Renal pelvis (tissue), 4 donors: ENCODE data around the gene MYL9. TPM values are rescaled to one million over a fixed set of nuclear protein-coding genes. Genes with fewer than 3 reads are reported as not detected.

ENCODE experiments used
- DNase-seq: peaks from one replicate; pipeline ENCODE4 v3.0.0-alpha.2; 2013
- polyA plus RNA-seq, 3 donors: library from polyadenylated mRNA; unstranded; fragments of 120-200 nt; gene quantifications; one replicate each; pipeline ENCODE4 v1.2.1, GENCODE V29; 2013; ENCODE audit not compliant: insufficient read length in 3 of 3

MYL9 gene
- polyA plus RNA-seq, 3 donors, result 210 to 251 (median 219) TPM

DNA sequence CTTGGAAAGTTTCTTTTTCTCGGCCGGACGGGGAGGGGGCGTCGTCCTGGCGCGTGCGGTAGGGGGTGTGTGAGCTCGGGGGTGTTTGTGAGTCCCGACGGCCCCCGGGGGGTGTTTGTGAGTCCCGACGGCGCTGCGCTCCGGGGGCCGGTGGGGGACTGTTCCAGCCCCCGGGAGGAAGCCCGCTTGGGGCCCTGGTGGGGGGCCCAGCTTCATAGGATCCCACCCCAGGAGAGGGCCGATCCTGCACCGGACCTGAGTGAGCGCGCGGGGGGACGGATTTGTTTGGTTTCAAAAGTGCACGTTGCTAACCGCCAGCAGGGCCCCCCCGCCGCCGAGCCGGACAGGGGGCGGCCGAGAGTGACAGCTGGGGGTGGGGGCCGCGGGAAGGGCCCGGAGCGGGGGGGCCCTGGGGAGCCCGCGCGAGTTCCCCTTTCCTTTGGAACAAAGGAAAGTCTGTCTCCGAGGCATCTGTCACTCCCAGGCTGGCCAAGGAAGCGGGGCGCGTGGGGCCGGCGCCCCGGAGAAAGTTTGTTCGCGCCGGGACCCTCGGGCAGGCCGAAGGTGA, 32.6 kb downstream of the MYL9 start:
- no peak for DNase-seq

DNA sequence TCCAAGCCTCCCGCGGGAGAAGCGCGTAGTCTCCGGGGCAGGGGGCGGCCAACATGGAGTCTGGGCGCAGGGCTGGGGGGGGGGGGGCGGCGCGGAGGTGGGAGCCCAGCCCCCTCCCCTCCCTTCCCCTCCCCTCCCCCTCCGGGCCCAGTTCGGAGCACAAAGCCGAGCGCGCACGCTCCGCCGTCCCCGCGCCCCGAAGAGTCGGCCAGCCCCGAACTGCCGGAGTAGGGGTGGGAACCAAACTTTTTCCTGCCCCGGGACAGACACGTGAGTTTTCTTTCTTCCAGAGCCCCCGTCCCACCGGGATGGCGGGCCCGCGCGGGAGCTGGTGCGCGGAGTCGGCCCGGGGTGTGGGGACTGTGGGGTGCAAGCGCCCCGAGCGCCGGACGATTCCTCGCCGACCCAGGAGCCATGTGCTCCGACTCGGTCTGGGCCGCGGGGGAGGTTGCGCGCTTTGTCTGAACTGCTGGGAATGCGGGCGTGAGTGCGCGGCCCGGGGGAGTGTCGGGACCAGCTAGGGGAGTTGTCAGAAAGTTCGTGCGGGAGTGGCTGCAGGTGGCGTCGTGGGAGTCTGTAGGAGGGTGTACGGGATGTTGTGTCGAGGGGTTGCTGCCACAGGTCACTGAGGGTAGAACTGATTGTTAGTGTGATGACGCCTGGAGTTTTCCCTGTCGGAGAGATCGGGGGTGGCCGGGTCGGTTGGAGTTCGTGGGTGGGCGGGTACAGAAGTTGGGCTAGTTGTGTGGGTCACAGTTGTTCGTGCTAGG, 33.2 kb downstream of the MYL9 start:
- peak; percentile 88 for DNase-seq

DNA sequence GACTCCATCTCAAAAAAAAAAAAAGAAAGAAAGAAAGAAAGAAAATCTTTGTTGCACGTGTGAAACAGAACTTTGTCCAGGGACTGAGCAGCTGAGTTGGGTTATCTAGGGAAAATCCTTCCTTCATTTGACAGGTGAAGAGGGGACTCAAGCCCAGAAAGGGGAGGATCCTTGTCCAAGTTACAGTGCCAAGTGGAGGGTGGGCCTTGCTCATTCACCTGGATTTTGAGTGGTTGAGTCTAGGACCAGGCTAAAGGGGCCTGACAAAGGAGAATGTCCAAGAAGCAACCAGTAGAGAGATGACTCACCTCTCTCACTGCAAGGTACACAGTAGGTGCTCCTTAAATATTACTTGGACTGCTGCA, 34.7 kb downstream of the MYL9 start:
- DNase-seq, result no peak

DNA sequence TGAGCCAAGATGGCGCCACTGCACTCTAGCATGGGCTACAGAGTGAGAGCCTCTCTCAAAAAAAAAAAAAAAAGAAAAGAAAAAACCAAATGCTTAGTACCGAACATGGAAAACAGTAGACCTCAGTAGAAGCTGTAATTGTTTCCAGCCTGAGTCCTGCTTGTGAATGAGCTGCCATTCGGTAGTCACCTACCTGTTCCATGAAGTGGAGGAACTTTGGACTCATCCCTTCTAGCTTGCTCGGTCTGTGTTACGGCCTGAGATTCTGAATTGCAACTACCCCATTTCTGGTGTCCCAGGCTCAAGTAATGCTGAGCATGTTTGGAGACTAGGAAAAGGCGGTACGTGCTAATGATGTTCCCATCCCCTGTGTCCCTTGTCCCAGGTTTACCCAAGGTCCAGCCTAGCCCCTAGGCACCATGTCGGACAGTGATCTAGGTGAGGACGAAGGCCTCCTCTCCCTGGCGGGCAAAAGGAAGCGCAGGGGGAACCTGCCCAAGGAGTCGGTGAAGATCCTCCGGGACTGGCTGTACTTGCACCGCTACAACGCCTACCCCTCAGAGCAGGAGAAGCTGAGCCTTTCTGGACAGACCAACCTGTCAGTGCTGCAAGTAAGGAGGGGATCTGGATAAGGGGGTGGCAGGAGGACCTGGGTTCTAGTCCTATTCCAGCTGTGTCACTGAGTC, 37.2 kb downstream of the MYL9 start:
- DNase-seq, result no peak

DNA sequence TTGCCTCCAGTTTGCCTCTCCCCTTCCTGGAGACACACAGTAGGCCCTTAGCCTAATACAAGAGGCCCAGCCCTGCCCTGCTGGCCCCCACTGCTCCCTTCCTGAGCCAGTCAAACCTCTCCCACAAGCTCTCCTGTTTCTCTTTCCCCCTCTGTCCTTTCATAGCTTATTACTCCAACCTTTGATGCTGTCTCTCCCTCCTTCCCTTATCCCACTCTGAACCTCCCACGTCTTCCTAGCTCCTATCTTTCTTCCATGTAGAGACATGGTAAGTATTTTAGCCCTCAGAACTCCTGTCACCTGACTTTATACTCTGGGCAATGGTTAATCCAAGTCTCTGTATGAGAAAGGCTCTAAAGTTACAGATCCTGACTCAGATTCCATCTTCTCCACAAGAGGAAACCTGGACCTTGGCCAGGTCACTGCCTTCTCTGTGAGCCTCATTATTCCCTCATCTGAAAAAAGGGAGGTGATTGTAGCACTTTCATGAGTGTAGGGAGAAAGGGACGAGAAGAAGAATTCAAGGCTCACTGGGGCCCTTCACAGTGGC, 38.8 kb downstream of the MYL9 start:
- no peak for DNase-seq

DNA sequence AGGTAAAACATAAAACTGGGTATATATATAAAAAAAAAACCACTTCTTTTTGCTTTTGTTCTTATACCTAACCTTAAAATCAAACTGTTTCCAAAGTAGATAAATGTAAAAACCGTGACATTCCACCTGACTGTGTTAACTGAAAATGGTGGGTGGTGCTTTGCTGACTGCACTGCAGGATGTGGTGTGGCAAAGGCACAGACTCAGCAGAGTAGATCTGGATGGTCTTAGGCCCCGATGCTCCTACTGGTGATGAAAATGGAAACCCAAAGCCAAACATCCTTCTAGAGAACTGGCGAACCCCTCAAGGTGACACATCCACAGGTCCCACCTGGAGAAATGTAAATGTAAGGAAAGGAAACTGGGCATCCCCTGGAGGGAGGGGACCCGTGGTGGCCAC, 41.0 kb downstream of the MYL9 start:
- no peak for DNase-seq

DNA sequence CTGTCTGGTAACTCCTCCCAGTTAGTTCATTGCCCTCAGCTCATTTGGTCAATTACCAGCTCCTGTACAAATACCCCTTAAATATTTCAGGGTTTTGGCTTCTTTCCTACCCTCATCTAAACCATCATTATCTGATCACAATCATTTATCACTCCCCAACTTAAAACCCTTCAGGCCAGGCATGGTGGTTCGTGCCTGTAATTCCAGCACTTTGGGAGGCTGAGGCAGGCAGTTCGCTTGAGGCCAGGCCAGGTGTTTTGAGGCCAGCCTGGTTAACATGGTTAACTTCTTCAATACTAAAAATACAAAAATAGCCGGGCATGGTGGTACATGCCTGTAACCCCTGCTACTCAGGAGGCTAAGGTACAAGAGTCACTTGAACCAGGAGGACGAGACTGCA, 41.5 kb downstream of the MYL9 start:
- DNase-seq, result no peak

DNA sequence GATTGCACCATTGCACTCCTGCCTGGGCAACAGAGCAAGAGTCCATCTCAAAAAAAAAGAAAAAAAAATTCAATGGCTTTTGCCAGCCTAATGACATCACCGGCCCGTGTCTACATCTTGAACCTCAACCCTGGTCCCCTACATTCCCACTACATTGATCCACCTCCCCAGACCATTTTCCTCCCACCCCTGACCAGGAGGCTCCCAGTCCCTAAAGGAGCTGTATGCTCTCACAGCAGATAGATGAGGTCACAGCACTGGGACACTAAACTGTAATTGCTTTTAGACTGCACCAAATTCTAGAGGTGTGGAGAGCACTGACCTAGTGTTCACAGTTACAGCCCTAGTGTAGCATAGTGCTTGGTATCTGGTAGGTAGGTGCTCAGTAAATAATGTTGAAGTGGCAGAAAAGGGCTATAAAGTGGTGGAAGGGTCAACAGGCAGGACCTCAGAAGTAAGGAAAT, 42.7 kb downstream of the MYL9 start:
- DNase-seq, result no peak

DNA sequence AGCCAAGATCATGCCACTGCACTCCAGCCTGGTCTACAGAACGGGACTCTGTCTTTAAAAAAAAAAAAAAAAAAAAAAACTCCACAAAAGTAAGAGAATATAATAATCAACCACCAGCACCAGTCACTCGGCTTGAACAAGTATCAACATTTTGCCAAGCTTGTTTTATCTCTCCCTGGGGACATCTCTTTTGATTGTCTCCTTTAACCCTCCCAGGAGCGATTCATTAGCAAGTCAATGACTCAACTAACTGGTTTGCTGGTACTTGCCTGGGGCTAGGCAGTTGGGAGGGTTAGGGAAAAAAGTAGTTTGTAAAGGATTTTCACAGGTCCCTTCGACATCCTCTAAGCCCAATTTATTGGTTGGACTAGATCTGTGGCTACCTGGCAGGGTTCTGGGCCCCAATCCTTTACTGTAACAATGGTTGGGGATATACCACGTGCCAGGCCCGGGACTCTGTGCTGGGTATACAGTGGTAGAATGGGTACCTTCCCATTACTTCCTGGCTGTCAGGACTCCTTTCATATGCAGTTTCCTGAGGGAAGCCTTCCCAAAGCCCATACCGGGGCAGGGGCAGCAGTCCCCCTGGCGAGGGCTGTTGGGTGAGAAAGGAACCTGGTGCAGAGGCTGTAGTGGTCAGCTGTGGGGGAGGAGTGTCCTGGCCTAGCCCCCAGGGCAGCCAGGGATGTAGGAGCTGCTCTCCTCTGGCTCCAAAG, 44.2 kb downstream of the MYL9 start:
- no peak for DNase-seq

DNA sequence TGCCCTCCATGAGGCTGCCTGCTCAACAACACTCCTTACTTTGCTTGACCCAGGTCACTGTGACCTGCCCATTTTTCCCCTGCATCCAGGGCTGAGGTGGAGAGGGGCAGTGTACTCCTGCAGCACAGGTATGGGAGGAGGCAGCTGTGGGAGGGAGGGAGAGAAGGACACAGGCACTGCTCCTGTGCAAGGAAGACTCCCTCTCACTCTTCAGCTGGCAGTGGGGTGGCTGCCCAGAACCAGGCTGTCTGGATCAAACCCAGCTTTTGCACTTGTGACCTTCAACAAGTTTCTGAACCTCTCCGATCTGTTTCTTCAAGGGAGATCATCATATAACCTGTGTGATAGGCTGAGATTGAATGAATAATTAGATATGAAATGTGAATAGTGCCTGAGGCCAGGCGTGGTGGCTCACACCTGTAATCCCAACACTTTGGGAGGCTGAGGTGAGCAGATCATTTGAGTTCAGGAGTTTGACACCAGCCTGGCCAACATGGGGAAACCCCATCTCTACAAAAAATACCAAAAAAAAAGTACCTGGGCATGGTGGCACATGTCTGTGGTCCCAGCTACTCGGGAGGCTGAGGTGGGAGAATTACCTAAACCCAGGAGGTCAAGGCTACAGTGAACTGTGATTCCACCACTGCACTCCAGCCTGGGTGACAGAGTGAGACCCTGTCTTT, 46.2 kb downstream of the MYL9 start:
- DNase-seq, result no peak

DNA sequence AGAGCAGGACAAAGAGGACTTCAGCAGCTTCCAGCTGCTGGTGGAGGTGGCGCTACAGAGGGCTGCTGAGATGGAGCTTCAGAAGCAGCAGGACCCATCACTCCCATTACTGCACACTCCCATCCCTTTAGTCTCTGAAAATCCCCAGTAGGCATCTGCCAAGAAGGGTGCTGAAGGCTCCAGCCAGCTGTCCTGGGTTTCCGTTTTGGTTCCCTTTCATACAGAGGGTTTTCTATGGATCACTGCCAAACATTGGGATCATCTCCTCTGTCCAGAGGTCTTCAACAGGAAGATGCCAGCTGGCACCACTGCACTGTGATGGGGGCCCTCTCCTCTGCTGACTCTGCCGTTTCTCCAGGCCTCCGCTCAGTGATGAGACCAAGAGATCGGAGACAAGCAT, 50.0 kb downstream of the MYL9 start:
- DNase-seq, result no peak

DNA sequence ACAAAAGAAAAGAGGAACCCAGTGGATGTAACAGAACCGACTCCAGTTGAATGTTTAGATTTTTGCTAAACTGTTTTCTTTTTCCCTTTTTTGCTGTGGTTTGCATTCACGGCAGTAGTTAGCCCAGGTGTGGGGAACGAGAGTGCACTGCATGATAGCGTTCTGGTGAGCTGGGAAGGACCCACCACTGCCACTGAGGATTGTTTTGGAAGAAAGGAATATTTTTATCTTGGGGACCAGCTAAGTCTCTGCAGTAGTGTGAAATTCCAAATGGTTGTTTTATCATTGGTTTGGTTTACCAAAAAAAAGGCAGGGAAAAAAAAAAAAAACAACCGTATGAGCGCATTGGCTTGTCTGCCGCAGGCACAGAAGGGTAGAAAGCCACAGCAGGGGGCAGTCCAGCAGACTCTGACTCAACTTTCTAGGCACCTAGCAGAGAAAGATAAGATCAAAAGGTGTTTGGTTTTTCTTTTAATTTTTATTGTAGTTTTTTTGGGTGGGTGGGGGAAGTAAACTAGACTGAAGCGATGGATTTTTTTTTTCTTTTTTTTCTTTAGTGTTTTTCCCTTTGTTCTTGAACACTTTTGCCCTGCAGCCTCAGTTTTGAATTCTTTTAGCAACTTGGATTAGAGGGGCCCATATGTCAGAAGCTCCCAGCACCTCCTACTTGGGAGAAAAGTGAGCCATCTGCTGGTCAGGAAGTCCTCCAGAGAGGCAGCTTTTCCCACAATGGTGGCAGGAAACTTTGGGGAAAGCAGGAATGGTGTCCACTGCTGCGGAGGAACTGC, 50.7 kb downstream of the MYL9 start:
- no peak for DNase-seq

DNA sequence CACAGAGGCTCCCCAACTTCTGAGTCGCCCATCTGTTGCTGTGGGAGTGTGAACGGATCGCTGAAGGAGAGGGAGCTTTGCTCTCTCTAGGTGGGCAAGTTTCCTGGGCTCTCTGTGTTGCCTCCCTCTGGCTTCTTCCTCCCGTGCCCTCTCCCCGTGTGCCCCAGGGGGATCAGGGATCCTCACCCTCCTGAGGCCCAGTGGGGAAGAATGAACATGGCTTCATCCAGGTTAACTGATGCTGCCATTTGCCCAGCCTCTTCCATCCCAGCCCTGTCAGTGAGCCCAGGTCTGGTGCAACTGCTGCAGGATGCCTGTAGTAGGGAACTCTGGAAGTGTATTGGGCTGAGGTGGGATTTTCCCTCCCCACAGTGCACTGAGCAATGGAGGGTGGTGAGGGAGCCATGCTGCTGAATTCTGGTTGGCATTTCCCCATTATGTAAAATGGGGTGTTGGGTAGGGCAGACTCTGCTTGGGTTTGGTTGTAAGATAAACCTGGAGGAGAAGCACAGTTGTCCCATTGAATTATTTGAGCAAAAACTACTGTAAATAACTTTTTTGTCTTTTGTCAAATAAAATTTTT, 52.1 kb downstream of the MYL9 start:
- DNase-seq, result no peak

DNA sequence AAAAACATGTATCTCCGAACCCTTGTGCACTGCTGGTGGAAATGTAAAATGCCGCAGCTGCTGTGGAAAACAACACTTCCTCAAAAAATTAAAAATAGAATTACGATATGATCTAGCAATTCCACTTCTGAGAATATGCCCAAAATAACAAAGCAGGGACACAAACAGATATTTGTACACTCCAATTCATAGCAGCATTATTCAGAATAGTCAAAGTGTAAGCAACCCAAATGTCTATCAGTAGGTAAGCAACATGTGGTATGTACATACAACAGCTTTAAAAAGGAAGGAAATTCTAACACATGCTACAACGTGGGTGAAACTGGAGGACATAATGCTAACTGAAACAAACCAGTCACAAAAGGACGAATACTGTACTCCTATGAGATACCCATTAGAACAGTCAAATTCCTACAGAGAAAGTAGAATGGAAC, 58.6 kb downstream of the MYL9 start:
- no peak for DNase-seq

Other genes starting within 250 kb of the MYL9 start
- gene DLGAP4, start 235.2 kb upstream of the MYL9 start, polyA plus RNA-seq, result 10 to 100 TPM; 68.8 to 72.5 (median 69.3) TPM
- 10 to 100 TPM; 56.4 to 65.0 (median 57.0) TPM for gene TGIF2, start 32.1 kb downstream of the MYL9 start, polyA plus RNA-seq
- 10 to 100 TPM; 59.8 to 77.0 (median 62.9) TPM for gene RAB5IF, start 64.3 kb downstream of the MYL9 start, polyA plus RNA-seq
- under 1 TPM; 0.40 to 0.63 (median 0.52) TPM for gene SLA2, start 104.7 kb downstream of the MYL9 start, polyA plus RNA-seq
- 10 to 100 TPM; 27.8 to 31.6 (median 28.0) TPM for gene NDRG3, start 204.6 kb downstream of the MYL9 start, polyA plus RNA-seq
- 10 to 100 TPM; 16.8 to 22.4 (median 20.5) TPM for gene DSN1, start 232.2 kb downstream of the MYL9 start, polyA plus RNA-seq